ENCODE data around the gene SELENON.

Gene SELENON

DNA sequence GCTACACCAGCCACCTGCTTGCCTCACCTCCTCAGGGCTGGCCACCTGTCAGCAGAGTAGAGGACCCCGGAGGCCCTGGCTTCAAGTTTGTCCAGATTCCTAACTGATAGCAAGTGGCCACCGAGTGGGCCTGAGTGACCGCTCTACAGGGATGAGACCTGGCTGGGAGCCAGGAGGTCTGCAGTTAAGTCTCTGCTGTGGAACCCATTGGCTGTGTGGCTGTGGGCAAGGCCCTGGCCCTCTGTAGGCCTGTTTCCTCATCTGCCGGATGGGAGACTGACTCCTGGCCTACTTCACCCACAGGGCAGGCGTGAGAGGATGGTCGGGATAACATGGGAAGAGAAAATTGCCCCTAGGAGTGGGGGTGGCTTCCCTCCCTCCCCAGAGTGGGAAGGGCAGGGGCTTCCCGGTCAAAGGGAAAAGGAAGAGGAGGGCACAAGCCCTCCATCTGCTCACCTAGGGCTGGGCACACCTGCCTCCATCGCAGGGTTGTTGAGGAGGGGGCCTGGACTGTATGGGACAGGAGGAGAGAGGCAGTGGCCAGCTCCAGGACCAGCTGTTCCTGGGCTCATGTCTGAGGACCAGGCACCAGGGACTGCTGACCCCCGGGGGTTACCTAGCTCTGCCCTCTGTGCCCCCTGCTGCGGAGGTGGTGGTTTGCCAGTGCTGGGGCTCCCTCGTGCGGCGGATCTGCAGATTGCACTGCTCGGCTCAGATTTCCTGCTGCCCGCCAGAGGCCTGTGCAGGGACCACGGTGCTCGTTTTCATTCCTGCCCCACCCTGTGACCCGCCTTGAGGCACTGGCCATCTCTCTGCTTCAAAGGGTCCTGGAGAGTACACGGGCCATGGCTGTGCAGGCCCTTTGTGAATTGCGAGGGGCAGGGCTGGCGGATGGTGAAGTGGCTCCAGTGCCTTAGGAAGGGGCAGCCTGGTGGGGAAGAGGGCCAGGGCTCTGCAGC is 10.6 kb downstream of the SELENON start:
- peak; percentile 35 to 87 (median 76) for DNase-seq

DNA sequence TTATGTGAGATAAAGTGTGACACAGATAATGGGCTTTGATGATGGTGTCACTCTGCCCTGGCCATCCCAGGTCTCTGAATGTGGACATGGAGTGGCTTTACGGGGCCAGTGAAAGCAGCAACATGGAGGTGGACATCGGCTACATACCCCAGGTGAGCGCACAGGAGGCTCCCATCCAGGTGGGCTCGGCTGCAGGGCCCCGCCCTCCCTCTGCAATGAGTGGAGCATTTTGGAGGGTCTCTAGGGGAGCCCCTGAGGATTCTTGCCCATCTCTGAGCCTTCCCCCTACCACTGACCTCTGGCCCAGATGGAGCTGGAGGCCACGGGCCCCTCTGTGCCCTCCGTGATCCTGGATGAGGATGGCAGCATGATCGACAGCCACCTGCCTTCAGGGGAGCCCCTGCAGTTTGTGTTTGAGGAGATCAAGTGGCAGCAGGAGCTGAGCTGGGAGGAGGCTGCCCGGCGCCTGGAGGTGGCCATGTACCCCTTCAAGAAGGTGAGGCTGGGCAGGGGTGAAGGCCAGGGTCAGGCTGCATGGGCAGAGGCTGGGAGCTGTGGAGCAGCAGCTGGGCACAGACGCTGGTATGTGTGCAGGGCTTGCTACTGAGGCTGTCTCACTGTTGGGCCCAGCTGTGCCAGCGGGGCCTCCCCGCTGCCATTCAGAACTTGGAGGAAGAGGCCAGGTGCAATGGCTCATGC is 11.5 kb downstream of the SELENON start:
- DNase-seq = no peak

DNA sequence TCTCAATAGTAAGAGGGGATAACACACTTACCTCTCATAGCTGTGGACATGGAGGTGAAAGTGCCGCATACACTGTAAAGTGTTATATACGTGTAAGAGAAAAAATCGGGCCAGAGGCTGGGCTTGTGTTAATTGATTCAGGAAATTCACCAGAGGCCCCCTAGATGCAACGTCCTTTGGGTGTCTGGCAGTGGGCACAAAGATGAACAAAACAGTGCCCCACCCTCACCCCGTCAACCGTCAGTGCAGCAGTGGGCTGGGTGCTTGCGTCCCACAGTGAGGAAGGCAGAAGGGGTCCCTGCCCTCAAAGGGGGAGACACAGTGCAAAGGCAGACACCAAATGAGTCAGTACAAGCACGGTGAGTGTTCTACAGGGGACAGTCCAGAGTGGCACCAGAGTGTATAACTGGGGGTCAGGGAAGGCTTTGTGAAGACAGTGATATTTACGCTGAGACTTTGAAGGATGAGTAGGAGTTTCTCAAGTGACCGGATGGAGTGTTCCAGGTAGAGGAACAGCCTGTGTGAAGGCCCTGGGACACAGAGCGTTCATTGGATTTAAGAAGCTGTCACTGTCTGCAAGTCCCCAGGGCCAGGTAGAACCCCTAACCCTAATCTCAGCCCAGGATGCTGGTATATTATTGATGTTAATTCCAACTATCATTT is 13.2 kb downstream of the SELENON start:
- no peak for DNase-seq

DNA sequence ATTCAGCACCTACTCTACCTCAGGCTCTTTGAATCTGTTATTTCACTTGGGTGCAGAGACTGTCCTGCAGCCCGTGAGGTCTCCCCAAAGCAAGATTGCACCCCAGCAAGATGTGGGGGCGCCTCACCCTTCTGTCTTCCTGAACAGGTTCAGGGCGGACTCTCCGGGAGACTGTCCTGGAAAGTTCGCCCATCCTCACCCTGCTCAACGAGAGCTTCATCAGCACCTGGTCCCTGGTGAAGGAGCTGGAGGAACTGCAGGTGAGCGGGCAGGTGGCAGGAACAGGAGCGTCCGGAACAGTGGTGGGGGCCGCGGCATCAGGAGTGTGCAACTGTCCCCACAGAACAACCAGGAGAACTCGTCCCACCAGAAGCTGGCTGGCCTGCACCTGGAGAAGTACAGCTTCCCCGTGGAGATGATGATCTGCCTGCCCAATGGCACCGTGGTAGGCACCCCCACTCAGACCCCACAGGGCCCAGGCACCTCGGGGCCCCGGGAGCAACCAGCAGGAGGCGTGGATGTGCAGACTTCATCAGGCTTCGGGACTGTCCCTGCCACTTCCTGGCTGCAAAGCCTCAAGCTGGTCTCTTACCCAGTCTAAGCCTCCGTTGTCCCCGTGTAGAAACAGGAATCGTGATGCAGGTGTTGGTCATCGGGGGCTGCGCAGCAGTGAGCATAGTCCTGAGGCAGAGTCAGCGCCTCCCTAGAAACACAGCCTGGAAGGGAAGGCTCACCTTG is 13.9 kb downstream of the SELENON start:
- no peak for DNase-seq

DNA sequence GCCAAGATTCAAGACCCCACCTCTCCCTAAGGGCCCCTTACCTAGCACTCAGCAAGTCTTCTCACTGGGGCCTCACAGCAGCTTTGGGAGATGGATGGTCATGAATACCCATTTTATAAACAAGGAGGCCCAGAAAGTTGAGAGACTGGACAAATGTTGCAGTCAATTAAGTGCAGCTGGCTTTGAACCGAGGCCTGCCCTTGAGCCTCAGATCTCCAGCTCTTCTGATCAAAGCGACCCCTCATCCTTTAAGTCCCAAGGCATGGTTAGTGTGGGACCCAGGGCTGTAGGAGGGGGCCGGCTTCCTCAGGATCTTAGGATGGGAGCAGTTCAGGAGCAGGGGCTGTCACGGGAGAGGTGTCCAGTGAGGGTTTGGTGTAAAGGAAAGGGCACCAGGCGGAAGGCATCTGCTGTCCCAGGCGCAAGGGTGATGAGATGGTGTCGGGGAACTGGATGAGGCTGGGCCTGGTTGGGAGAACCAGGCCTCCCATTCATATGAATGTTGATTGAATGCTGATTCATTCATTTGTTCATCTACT is 14.6 kb downstream of the SELENON start:
- no peak for DNase-seq

DNA sequence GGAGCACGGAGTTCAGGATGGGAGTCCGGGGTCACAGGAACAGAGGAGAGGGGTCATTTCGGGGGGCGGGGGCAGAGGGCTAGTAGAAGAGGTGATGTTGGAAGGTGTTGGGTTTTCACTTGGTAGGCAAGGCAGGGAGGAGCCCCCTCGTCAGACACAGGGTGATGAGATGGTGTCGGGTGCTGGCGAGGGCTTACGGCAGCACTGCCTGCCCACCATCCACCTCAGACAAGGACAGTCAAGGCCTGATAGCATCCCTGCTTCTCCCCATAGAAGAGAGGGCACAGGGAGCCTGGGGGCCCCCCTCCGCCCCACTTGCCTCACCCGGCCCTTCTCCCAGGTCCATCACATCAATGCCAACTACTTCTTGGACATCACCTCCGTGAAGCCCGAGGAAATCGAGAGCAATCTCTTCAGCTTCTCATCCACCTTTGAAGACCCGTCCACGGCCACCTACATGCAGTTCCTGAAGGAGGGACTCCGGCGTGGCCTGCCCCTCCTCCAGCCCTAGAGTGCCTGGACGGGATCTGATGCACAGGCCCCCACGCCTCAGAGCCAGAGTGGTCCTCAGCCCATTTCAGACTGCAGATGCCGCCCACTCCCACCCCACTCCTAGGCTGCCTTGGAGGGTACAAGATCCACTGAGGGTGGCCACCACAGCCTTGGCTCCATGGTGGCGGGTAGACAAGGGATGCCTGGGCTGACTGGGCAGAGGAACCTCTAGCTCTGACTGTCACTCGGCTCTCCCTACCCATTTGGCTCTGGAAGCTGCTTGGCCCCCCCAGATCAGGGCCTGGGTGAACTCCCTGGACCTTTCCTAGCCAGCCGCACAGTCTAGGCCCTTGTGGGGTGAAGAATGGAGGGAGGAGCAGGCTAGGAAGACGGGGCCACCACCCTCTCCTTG is 15.5 kb downstream of the SELENON start:
- DNase-seq = no peak

- DNase-seq = no peak
Measured at GRCh38 chr1:25816112-25816718, 16.2 kb downstream of the SELENON start.

- DNase-seq = no peak
Measured at GRCh38 chr1:25817840-25818501, 18.0 kb downstream of the SELENON start.

DNA sequence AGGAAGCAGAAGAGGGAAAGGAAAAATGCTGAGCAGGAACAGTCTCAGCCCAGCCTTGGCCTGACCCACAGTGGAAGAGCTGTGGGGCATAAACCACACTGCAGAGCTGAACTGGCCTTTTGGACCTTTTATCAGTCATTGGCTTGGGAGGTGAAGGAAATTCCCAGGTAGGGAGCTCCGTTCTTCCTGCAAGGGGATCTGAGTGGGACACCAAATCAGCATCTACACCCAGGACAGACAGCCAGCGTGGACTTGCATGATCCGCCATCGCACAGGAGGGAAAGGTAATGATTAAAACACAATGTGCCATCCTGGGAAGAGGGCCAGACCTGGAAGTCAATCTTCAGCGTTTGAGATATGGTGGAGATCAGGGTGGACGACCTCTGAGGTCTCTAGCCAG is 18.6 kb downstream of the SELENON start:
- DNase-seq = no peak

GRCh38 chr1:25819491-25820246 is 19.7 kb downstream of the SELENON start, which contains the start of gene MTFR1L:
MTFR1L (plus strand) TSS chr1:25819954; CDS start chr1:25823105, 3,151 bp downstream.
- peak; percentile 85 to 92 (median 90) for DNase-seq

DNA sequence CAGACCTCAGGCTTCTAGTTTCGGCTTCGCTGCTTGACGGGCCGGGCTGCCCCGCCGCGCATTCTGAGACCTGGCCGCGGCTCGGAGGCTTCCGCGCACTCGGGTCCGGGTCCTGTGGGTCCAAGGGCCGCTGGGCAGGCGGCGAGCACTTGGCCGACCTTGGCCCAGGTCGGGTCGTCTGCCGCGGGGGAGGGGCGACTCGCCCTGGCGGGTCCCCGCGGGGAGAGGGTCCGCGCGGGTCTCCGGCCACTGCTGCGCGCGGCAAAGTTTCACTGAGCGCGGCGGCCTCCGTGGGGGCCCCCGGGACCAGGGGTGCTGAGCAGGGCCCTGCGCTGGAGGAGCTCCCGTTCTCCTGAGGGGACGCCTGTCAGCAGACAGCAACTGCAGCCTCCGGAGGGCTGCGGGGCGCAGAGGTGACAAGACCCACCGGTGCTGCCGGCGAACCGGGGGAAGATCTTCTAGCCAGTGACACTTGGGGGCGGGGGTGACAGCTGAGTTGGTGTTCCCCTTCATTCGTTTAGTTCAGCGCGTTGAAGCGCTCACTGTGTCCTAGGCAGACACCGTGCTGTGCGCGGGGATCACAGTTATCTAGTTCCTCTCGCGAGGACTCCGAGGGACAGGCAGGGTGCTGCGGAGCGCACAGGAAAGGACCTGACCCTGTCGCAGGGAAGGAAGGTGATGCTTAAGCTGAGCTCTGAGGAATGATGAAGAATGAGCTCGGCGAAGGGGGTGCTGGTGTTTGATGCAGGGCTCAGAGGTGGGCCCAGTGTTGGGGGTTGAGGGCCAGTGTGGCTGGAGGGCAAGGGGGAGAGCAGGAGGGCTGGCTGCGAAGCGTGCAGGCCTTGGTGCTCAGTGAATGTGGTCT is 20.5 kb downstream of the SELENON start:
- peak; percentile 64 to 81 (median 74) for DNase-seq

GRCh38 chr1:25821112-25821476 is 21.1 kb downstream of the SELENON start:
- DNase-seq = no peak

- no peak for DNase-seq
Measured at GRCh38 chr1:25821630-25822091, 21.7 kb downstream of the SELENON start.

DNA sequence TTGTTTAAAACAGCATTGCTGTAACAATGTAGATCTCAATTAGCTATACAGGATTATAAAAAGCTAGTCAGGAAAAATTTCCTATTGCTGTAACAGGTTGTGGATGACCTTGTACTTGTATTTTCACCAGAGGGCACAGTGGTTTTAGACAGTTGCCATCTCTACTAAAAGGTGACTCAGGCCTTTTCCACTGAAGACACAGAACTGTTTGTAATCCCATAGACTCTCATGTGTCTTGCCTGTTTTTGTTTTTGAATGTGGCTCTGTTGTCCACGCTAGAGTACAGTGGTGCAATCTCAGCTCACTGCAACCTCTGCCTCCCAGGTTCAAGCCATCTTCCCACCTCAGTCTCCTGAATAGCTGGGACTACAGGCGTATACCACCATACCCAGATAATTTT is 25.6 kb downstream of the SELENON start:
- DNase-seq = no peak

DNA sequence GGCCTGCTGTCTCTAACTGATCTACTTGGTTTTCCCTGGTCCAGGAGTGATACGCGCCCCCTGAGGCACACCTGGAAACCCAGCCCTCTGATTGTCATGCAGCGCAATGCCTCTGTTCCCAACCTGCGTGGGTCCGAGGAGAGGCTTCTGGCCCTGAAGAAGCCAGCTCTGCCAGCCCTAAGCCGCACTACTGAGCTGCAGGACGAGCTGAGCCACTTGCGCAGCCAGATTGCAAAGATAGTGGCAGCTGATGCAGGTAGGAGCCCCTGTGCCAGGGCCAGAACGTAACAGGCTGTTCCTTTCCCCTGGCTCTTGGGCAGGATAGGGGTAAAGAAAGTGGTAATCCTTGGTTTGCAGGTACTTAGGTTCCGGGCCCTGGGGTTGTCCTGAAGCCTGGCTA is 26.6 kb downstream of the SELENON start:
- no peak for DNase-seq

GRCh38 chr1:25828491-25828890 is 28.5 kb downstream of the SELENON start:
- DNase-seq = no peak

- DNase-seq = no peak
Measured at GRCh38 chr1:25829046-25829445, 29.1 kb downstream of the SELENON start.

- peak in 1 of 6 experiments; percentile 14 for DNase-seq
Measured at GRCh38 chr1:25831569-25832196, 31.7 kb downstream of the SELENON start.

Data from stimulated activated naive CD4-positive, alpha-beta T cell (primary cell).